Measurements from ENCODE around the gene FAM168B. TPM values are rescaled to one million over a fixed set of nuclear protein-coding genes. Genes with fewer than 3 reads are reported as not detected.

Gene FAM168B
- total and polyA plus RNA-seq, 2 of the 13 experiments (the other 11 are each of a cell fraction or from before 2014, with no cell fraction given): 64.5 to 113 TPM

- FAIRE-seq: no peak
- Histone ChIP-seq H3K4me3 (replicated peaks in 1 of 3; ENCODE audit: insufficient read depth in 1 of 3, low read depth in 2 of 3, low read length in 3 of 3) (peak overlapping the region; percentile 68 to 90 (median 79)), H3K27ac (ENCODE audit: extremely low read length, insufficient read depth, low read length) (peak overlapping the region; percentile 97), H3K4me2 (ENCODE audit: low read depth, low read length) (peak overlapping the region; percentile 84), H3K9me3 (ENCODE audit: low read length) (no peaks in the 10 kb centered on the region), H2AFZ (ENCODE audit: low read length) (no peak overlapping the region), H4K20me1 (ENCODE audit: insufficient read depth, low read length) (peaks cover 17% of the 10 kb centered on the region), H3K27me3 (ENCODE audit: control insufficient read depth in 1 of 2, insufficient read depth in 2 of 2, low read length in 2 of 2) (no peaks in the 10 kb centered on the region; a peak in 1 of 5 replicates), H3K9ac (ENCODE audit: insufficient read depth, low read depth, low read length) (peak overlapping the region; percentile 99), H3K79me2 (ENCODE audit: insufficient read depth, low read length) (peaks cover 48% of the 10 kb centered on the region), H3K36me3 (replicated peaks in 1 of 2; ENCODE audit: control insufficient read depth in 1 of 2, insufficient read depth in 2 of 2, low read length in 2 of 2) (peaks cover 7 to 19% of the 10 kb centered on the region in 2 experiments), H3K4me1 (ENCODE audit: insufficient read depth, low read length) (peaks cover 32% of the 10 kb centered on the region)
- 2% methylated on average over 23 of the region's 26 CpGs for WGBS (ENCODE audit: low lambda C conversion rate)
- BruUV-seq (replicated peaks): no TSS peak
- no peak for DNase-seq (ENCODE audit: low spot score)
- in situ Hi-C loops (cut with HindIII; ENCODE audit: extremely low pct_ligation_motif_present, low pct_unique_long_range_greater_than_20kb): no loop called here
- CTCF ChIA-PET (ENCODE audit: low intra/inter-chr PET ratio, low total read pairs): no interaction called here
- intact Hi-C loops (cut with micrococcal nuclease; ENCODE audit: unreplicated experiment): loop anchor here (2.0 to 5.0 kb wide), 2 partner anchors 14 to 750 kb away; partner anchors contain the start of gene IMP4
- POLR2A ChIA-PET: interaction anchor here (0.9 to 4.8 kb wide), 12 partner anchors 10 to 750 kb away, joined by 3 to 132 read pairs (median 4); partner anchors contain the start of genes IMP4 and PLEKHB2
- ATAC-seq: peak; percentile 9; the same call in 1 of the 3 replicates
- TF ChIP-seq HNRNPUL1 (IDR thresholded peaks at IDR 0.05; ENCODE audit: low read depth, low read length) (0 out of 2 replicates have a peak, but pooled peaks have one; percentile 29), GMEB2 (CRISPR knock-in tag; IDR thresholded peaks at IDR 0.05; ENCODE audit: low read depth) (0 out of 2 replicates have a peak, but pooled peaks have one; percentile 20), ZBTB1 (CRISPR knock-in tag; IDR thresholded peaks at IDR 0.05; ENCODE audit: borderline replicate concordance) (0 out of 2 replicates have a peak, but pooled peaks have one; percentile 27), POGK (CRISPR knock-in tag; conservative IDR thresholded peaks at IDR 0.05) (0 out of 2 replicates have a peak, but pooled peaks have one; percentile 47), HNF4G (IDR thresholded peaks at IDR 0.05; ENCODE audit: borderline replicate concordance, low read depth, low read length) (no peak), HNF4G (CRISPR knock-in tag; IDR thresholded peaks at IDR 0.05; ENCODE audit: borderline replicate concordance, low read depth) (0 out of 2 replicates have a peak, but pooled peaks have one; percentile 39), ZNF414 (CRISPR knock-in tag; IDR thresholded peaks at IDR 0.05) (0 out of 2 replicates have a peak, but pooled peaks have one; percentile 55), MAFF (IDR thresholded peaks at IDR 0.05; ENCODE audit: low read depth, low read length) (no peak), ZNF879 (CRISPR knock-in tag; IDR thresholded peaks at IDR 0.05) (peak; percentile 17; the same call in 1 of the 2 replicates), ZGPAT (CRISPR knock-in tag; IDR thresholded peaks at IDR 0.05) (no peak), ZNF607 (CRISPR knock-in tag; IDR thresholded peaks at IDR 0.05; ENCODE audit: borderline replicate concordance) (peak; percentile 68; the same call in 1 of the 2 replicates), TEAD3 (CRISPR knock-in tag; optimal IDR thresholded peaks at IDR 0.05; ENCODE audit: borderline replicate concordance) (peak; percentile 29), ZSCAN29 (CRISPR knock-in tag; conservative IDR thresholded peaks at IDR 0.05) (0 out of 2 replicates have a peak, but pooled peaks have one; percentile 9), ZBTB44 (CRISPR knock-in tag; IDR thresholded peaks at IDR 0.05) (no peak), SP1 (IDR thresholded peaks at IDR 0.05) (no peak), SP1 (CRISPR knock-in tag; IDR thresholded peaks at IDR 0.05) (peak; percentile 25; the same call in 1 of the 2 replicates), RXRB (CRISPR knock-in tag; IDR thresholded peaks at IDR 0.05; ENCODE audit: borderline replicate concordance) (no peak; the same call in 1 of the 2 replicates)
Measured at GRCh38 chr2:131092458-131093005, 728 bp downstream of the FAM168B start.

Data from HepG2 (cell line).